ENCODE results near the gene ROMO1. TPM values are rescaled to one million over a fixed set of nuclear protein-coding genes. Genes with fewer than 3 reads are reported as not detected.

The ROMO1 gene
- total RNA-seq, 1 donor, result 124 TPM

- TF ChIP-seq CTCF (IDR thresholded peaks at IDR 0.05; ENCODE audit: extremely low read depth, low read depth, low read length), result no peak
- Histone ChIP-seq H3K36me3 (ENCODE audit: insufficient read depth, low read length) (peaks cover 35% of the 10 kb centered on the region), H3K4me1 (ENCODE audit: insufficient read depth, low read length) (no peaks in the 10 kb centered on the region)
Measured at GRCh38 chr20:35652641-35653429, 46.4 kb upstream of the ROMO1 start.

GRCh38 chr20:35653430-35653734 is 45.8 kb upstream of the ROMO1 start:
- Histone ChIP-seq H3K27ac (ENCODE audit: low read depth, low read length) (no peak overlapping the region), H4K20me1 (ENCODE audit: insufficient read depth, low read length) (peaks cover 88% of the 10 kb centered on the region), H3K9me3 (ENCODE audit: low read depth, low read length) (no peaks in the 10 kb centered on the region), H3K36me3 (ENCODE audit: insufficient read depth, low read length) (peaks cover 35% of the 10 kb centered on the region), H3K4me3 (ENCODE audit: insufficient read depth, low read length) (no peak overlapping the region), H3K4me2 (ENCODE audit: insufficient read depth, low read length) (no peak overlapping the region), H3K4me1 (ENCODE audit: insufficient read depth, low read length) (no peaks in the 10 kb centered on the region), H2AFZ (ENCODE audit: low read length) (no peak overlapping the region), H3K79me2 (ENCODE audit: insufficient read depth, low read length) (peaks cover 99% of the 10 kb centered on the region), H3K27me3 (ENCODE audit: insufficient read depth, low read length) (no peaks in the 10 kb centered on the region)
- DNase-seq (ENCODE audit: insufficient read length, low spot score, missing footprints), result no peak
- TF ChIP-seq CTCF (IDR thresholded peaks at IDR 0.05; ENCODE audit: extremely low read depth, low read depth, low read length), result no peak

More at GRCh38 chr20:35652641-35653429, 46.4 kb upstream of the ROMO1 start:
- Histone ChIP-seq H3K9me3 (ENCODE audit: low read depth, low read length) (no peaks in the 10 kb centered on the region), H3K27me3 (ENCODE audit: insufficient read depth, low read length) (no peaks in the 10 kb centered on the region), H4K20me1 (ENCODE audit: insufficient read depth, low read length) (peaks cover 87% of the 10 kb centered on the region), H3K27ac (ENCODE audit: low read depth, low read length) (no peak overlapping the region), H3K79me2 (ENCODE audit: insufficient read depth, low read length) (peaks cover 99% of the 10 kb centered on the region), H3K4me3 (ENCODE audit: insufficient read depth, low read length) (no peak overlapping the region), H2AFZ (ENCODE audit: low read length) (no peak overlapping the region), H3K4me2 (ENCODE audit: insufficient read depth, low read length) (no peak overlapping the region)
- no peak for DNase-seq (ENCODE audit: insufficient read length, low spot score, missing footprints)

GRCh38 chr20:35653893-35654292 is 45.3 kb upstream of the ROMO1 start:
- Histone ChIP-seq H2AFZ (ENCODE audit: low read length) (no peak overlapping the region), H3K79me2 (ENCODE audit: insufficient read depth, low read length) (peaks cover 99% of the 10 kb centered on the region), H3K27me3 (ENCODE audit: insufficient read depth, low read length) (no peaks in the 10 kb centered on the region), H3K4me2 (ENCODE audit: insufficient read depth, low read length) (no peak overlapping the region), H4K20me1 (ENCODE audit: insufficient read depth, low read length) (peaks cover 87% of the 10 kb centered on the region), H3K4me3 (ENCODE audit: insufficient read depth, low read length) (no peak overlapping the region), H3K9me3 (ENCODE audit: low read depth, low read length) (no peaks in the 10 kb centered on the region), H3K4me1 (ENCODE audit: insufficient read depth, low read length) (no peaks in the 10 kb centered on the region), H3K36me3 (ENCODE audit: insufficient read depth, low read length) (peaks cover 35% of the 10 kb centered on the region), H3K27ac (ENCODE audit: low read depth, low read length) (no peak overlapping the region)
- no peak for TF ChIP-seq CTCF (IDR thresholded peaks at IDR 0.05; ENCODE audit: extremely low read depth, low read depth, low read length)
- DNase-seq (ENCODE audit: insufficient read length, low spot score, missing footprints), result peak; percentile 21

- no peaks in the 10 kb centered on the region for H3K9me3 ChIP-seq (ENCODE audit: low read depth, low read length)
- no peak overlapping the region for H3K4me2 ChIP-seq (ENCODE audit: insufficient read depth, low read length)
- H3K4me3 ChIP-seq (ENCODE audit: insufficient read depth, low read length), result no peak overlapping the region
- DNase-seq (ENCODE audit: insufficient read length, low spot score, missing footprints), result no peak
- peaks cover 87% of the 10 kb centered on the region for H4K20me1 ChIP-seq (ENCODE audit: insufficient read depth, low read length)
- H3K79me2 ChIP-seq (ENCODE audit: insufficient read depth, low read length), result peaks cover 99% of the 10 kb centered on the region
- peaks cover 35% of the 10 kb centered on the region for H3K36me3 ChIP-seq (ENCODE audit: insufficient read depth, low read length)
- H3K4me1 ChIP-seq (ENCODE audit: insufficient read depth, low read length), result no peaks in the 10 kb centered on the region
- H3K27ac ChIP-seq (ENCODE audit: low read depth, low read length), result no peak overlapping the region
- TF ChIP-seq CTCF (IDR thresholded peaks at IDR 0.05; ENCODE audit: extremely low read depth, low read depth, low read length), result no peak
- H3K27me3 ChIP-seq (ENCODE audit: insufficient read depth, low read length), result no peaks in the 10 kb centered on the region
- no peak overlapping the region for H2AFZ ChIP-seq (ENCODE audit: low read length)
Measured at GRCh38 chr20:35654415-35654814, 44.8 kb upstream of the ROMO1 start.

All from osteoblast (primary cell).